Measurements from ENCODE around the gene VAT1L.

DNA sequence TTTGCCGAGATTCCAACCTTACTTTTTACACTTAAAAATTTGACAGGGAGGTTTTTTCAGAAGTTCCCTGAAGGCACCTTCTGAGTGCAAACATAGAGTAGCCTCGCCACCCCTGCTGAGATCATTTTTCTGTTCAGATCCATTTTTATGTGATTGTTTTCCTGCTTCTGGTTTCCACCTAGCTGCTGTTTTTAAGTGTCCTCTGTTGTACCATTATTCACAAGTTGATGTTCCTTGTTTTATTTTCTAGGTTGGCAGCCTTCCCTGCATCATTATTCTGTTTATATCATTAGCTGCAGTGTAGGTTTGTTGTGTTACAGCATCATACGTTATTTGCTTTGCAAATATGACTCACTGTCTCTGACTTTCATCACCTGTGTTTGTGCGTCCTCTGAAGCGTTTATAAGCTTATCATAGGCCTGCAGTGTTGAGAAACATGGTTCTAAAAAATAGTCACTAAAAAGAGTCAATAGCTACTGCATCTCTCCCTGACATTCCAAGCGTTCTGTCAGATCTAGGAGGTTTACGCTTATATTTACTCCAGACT is 117.1 kb downstream of the VAT1L start:
- TF ChIP-seq, protein P1, sequence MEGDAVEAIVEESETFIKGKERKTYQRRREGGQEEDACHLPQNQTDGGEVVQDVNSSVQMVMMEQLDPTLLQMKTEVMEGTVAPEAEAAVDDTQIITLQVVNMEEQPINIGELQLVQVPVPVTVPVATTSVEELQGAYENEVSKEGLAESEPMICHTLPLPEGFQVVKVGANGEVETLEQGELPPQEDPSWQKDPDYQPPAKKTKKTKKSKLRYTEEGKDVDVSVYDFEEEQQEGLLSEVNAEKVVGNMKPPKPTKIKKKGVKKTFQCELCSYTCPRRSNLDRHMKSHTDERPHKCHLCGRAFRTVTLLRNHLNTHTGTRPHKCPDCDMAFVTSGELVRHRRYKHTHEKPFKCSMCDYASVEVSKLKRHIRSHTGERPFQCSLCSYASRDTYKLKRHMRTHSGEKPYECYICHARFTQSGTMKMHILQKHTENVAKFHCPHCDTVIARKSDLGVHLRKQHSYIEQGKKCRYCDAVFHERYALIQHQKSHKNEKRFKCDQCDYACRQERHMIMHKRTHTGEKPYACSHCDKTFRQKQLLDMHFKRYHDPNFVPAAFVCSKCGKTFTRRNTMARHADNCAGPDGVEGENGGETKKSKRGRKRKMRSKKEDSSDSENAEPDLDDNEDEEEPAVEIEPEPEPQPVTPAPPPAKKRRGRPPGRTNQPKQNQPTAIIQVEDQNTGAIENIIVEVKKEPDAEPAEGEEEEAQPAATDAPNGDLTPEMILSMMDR (IDR thresholded peaks at IDR 0.05) = no peak
- no peak for TF ChIP-seq ZFX (IDR thresholded peaks at IDR 0.05; ENCODE audit: borderline replicate concordance)

Measured in 22Rv1 (cell line).